H9 (cell line): ENCODE data around the gene WSCD1. TPM values are rescaled to one million over a fixed set of nuclear protein-coding genes. Genes with fewer than 3 reads are reported as not detected.

Source experiments
- DNase-seq: peaks from one replicate; pipeline ENCODE4 v3.0.0-alpha.2; 2017
- H2AFZ ChIP-seq: one replicate; pipeline ENCODE4 v1.6.1; 2013; ENCODE audit warnings: mild to moderate bottlenecking, low read length, control low read depth, moderate library complexity
- H2AK5ac ChIP-seq: 2 replicates; pipeline ENCODE4 v1.6.1; 2013; ENCODE audit warnings: low read length, control low read depth, mixed read lengths; ENCODE audit not compliant: insufficient read length
- H2BK120ac ChIP-seq: one replicate; pipeline ENCODE4 v1.6.1; 2013; ENCODE audit warnings: low read depth, mild to moderate bottlenecking, low read length, control low read depth, inconsistent platforms; ENCODE audit not compliant: poor library complexity, severe bottlenecking
- H2BK12ac ChIP-seq: 2 replicates; pipeline ENCODE4 v1.6.1; 2013; ENCODE audit warnings: low read length, control low read depth, mixed read lengths, low read depth; ENCODE audit not compliant: insufficient read length
- H2BK15ac ChIP-seq: 2 replicates; pipeline ENCODE4 v1.6.1; 2013; ENCODE audit warnings: low read depth, low read length, control low read depth
- H2BK20ac ChIP-seq: one replicate; pipeline ENCODE4 v1.6.1; 2013; ENCODE audit warnings: low read depth, mild to moderate bottlenecking, low read length, control low read depth, inconsistent platforms; ENCODE audit not compliant: poor library complexity, severe bottlenecking
- H2BK5ac ChIP-seq: 2 replicates; pipeline ENCODE4 v1.6.1; 2013; ENCODE audit warnings: low read length, control low read depth, mixed read lengths; ENCODE audit not compliant: insufficient read length
- H3K14ac ChIP-seq: 2 replicates; pipeline ENCODE4 v1.6.1; 2013; ENCODE audit warnings: low read length, control low read depth; ENCODE audit not compliant: insufficient read depth
- H3K18ac ChIP-seq: 2 replicates; pipeline ENCODE4 v1.6.1; 2013; ENCODE audit warnings: low read depth, mild to moderate bottlenecking, mixed read lengths, low read length, control low read depth; ENCODE audit not compliant: insufficient read length
- H3K23ac ChIP-seq: 2 replicates; pipeline ENCODE4 v1.6.1; 2013; ENCODE audit warnings: low read length, control low read depth, mixed read lengths, low read depth; ENCODE audit not compliant: insufficient read length
- H3K23me2 ChIP-seq: 2 replicates; pipeline ENCODE4 v1.6.1; 2013; ENCODE audit warnings: low read depth, mild to moderate bottlenecking, mixed read lengths, low read length, control low read depth; ENCODE audit not compliant: insufficient read length, poor library complexity, severe bottlenecking
- H3K27ac ChIP-seq: 2 replicates; pipeline ENCODE4 v1.5.1; 2013; ENCODE audit warnings: low read length, control low read depth, mixed read lengths, low read depth; ENCODE audit not compliant: insufficient read length
- H3K27me3 ChIP-seq: 2 replicates; pipeline ENCODE4 v1.6.1; 2013; ENCODE audit warnings: low read length, control low read depth, inconsistent platforms; ENCODE audit not compliant: insufficient read depth
- H3K4ac ChIP-seq: 2 replicates; pipeline ENCODE4 v1.6.1; 2013; ENCODE audit warnings: low read depth, mild to moderate bottlenecking, control low read depth, inconsistent platforms, low read length, moderate library complexity
- H3K4me1 ChIP-seq: 2 replicates; pipeline ENCODE4 v1.6.1; 2013; ENCODE audit warnings: low read length, control low read depth, inconsistent platforms; ENCODE audit not compliant: insufficient read depth
- H3K4me2 ChIP-seq: 2 replicates; pipeline ENCODE4 v1.6.1; 2013; ENCODE audit warnings: low read length, control low read depth, mixed read lengths; ENCODE audit not compliant: insufficient read length, insufficient read depth
- H3K56ac ChIP-seq: 2 replicates; pipeline ENCODE4 v1.6.1; 2013; ENCODE audit warnings: low read depth, mild to moderate bottlenecking, mixed read lengths, low read length, control low read depth; ENCODE audit not compliant: insufficient read length
- H3K79me1 ChIP-seq: 2 replicates; pipeline ENCODE4 v1.6.1; 2013; ENCODE audit warnings: low read depth, mild to moderate bottlenecking, moderate library complexity, low read length, control low read depth, inconsistent platforms; ENCODE audit not compliant: insufficient read depth, poor library complexity, severe bottlenecking
- H3K79me2 ChIP-seq: 2 replicates; pipeline ENCODE4 v1.6.1; 2013; ENCODE audit warnings: low read length, control low read depth, inconsistent platforms; ENCODE audit not compliant: insufficient read depth
- H3K9ac ChIP-seq: 2 replicates; pipeline ENCODE4 v1.6.1; 2013; ENCODE audit warnings: low read length, control low read depth, mixed read lengths; ENCODE audit not compliant: insufficient read length; ENCODE audit errors: extremely low read depth
- H3K9me3 ChIP-seq: one replicate; pipeline ENCODE4 v1.6.1; 2013; ENCODE audit warnings: low read depth, low read length, inconsistent platforms; ENCODE audit not compliant: control insufficient read depth
- H3T11ph ChIP-seq: one replicate; pipeline ENCODE4 v1.6.1; 2013; ENCODE audit warnings: mild to moderate bottlenecking, low read length, control low read depth, inconsistent platforms
- H4K20me1 ChIP-seq: one replicate; pipeline ENCODE4 v1.6.1; 2013; ENCODE audit not compliant: control insufficient read depth, insufficient read length, insufficient read depth
- H4K5ac ChIP-seq: 2 replicates; pipeline ENCODE4 v1.6.1; 2013; ENCODE audit warnings: low read depth, mild to moderate bottlenecking, mixed read lengths, low read length, control low read depth; ENCODE audit not compliant: insufficient read length
- H4K8ac ChIP-seq: replicated peaks from 2 replicates; pipeline ENCODE4 v1.6.1; 2013; ENCODE audit warnings: low read length, control low read depth, mixed read lengths, low read depth; ENCODE audit not compliant: insufficient read length
- H4K91ac ChIP-seq: 2 replicates; pipeline ENCODE4 v1.6.1; 2013; ENCODE audit warnings: low read depth, mild to moderate bottlenecking, moderate library complexity, mixed read lengths, low read length, control low read depth; ENCODE audit not compliant: insufficient read length
- H3K27ac Mint-ChIP-seq, 3 experiments: 2 replicates in 2 of 3; 3 replicates in 1 of 3; pipeline ENCODE4 v1.8.0; 2020 to 2021; ENCODE audit warnings: mixed read lengths in 3 of 3, mild to moderate bottlenecking in 1 of 3, moderate library complexity in 1 of 3
- H3K27me3 Mint-ChIP-seq: 2 replicates; pipeline ENCODE4 v1.8.0; 2021; ENCODE audit warnings: low read depth, mild to moderate bottlenecking, moderate library complexity, mixed read lengths
- H3K36me3 Mint-ChIP-seq, 3 experiments: 2 replicates in 2 of 3; 3 replicates in 1 of 3; pipeline ENCODE4 v1.8.0; 2020 to 2021; ENCODE audit warnings: low read depth in 3 of 3, mixed read lengths in 3 of 3; ENCODE audit not compliant: insufficient read depth in 1 of 3
- H3K4me1 Mint-ChIP-seq, 2 experiments: 2 replicates each; pipeline ENCODE4 v1.8.0; 2020; ENCODE audit warnings: mixed read lengths in 2 of 2
- H3K4me3 Mint-ChIP-seq, 2 experiments: 2 replicates in 1 of 2; 3 replicates in 1 of 2; pipeline ENCODE4 v1.8.0; 2020 to 2021; ENCODE audit warnings: mild to moderate bottlenecking in 2 of 2, mixed read lengths in 2 of 2, moderate library complexity in 1 of 2
- H3K9me3 Mint-ChIP-seq, 2 experiments: 2 replicates in 1 of 2; 3 replicates in 1 of 2; pipeline ENCODE4 v1.8.0; 2020; ENCODE audit warnings: mild to moderate bottlenecking in 2 of 2, mixed read lengths in 2 of 2, moderate library complexity in 1 of 2
- CTCF ChIP-seq: fragments of 200-600 bp; sonication (generic); conservative IDR thresholded peaks from 3 replicates; pipeline ENCODE4 v1.8.0; 2021; ENCODE audit warnings: antibody characterized with exemption, mild to moderate bottlenecking
- WGBS: extraction: QIAGEN DNeasy Blood & Tissue Kit; methylation state at CpG from one replicate; pipeline ENCODE4 v1.1.7; 2013; ENCODE audit warnings: missing lambda C conversion rate, low lambda C conversion rate, mixed read lengths; ENCODE audit not compliant: insufficient read length; ENCODE audit errors: extremely low coverage; 5-methylcytosine and 5-hydroxymethylcytosine counted together
- total RNA-seq: library from RNA; stranded (reverse); gene quantifications from 2 replicates; pipeline ENCODE4 v1.2.1, GENCODE V29; 2021

The WSCD1 gene
- total RNA-seq, 1 experiment from 2014 or later, result 33.6 TPM

GRCh38 chr17:6079960-6080359 lies 9.8 kb downstream of the WSCD1 start:
- Histone ChIP-seq H2BK15ac (no peak overlapping the region), H2BK5ac (no peak overlapping the region), H3K9me3 (no peaks in the 10 kb centered on the region), H3K23me2 (no peaks in the 10 kb centered on the region), H3K56ac (no peak overlapping the region), H2BK120ac (no peak overlapping the region), H3K27me3 (no peaks in the 10 kb centered on the region), H3K18ac (no peak overlapping the region), H2BK20ac (no peak overlapping the region), H4K5ac (no peak overlapping the region), H3K4me2 (no peak overlapping the region), H3K4me1 (no peaks in the 10 kb centered on the region), H3K79me2 (no peaks in the 10 kb centered on the region; the same call in 1 of the 2 replicates), H3K14ac (no peak overlapping the region), H3T11ph (no peak overlapping the region), H4K20me1 (no peaks in the 10 kb centered on the region), H4K8ac (no peak overlapping the region), H3K4ac (no peak overlapping the region), H3K27ac (no peak overlapping the region), H2AK5ac (no peak overlapping the region), H3K9ac (no peak overlapping the region), H2BK12ac (no peak overlapping the region), H2AFZ (no peak overlapping the region), H4K91ac (no peak overlapping the region), H3K23ac (no peak overlapping the region), H3K79me1 (peaks cover 2% of the 10 kb centered on the region)
- Mint-ChIP-seq H3K4me1 (peaks cover 53 to 55% of the 10 kb centered on the region in 2 experiments), H3K4me3 (no peak overlapping the region), H3K36me3 (peaks cover 7 to 8% (median 8%) of the 10 kb centered on the region in 3 experiments), H3K27me3 (no peaks in the 10 kb centered on the region; the same call in 1 of the 2 replicates), H3K9me3 (no peaks in the 10 kb centered on the region), H3K27ac (no peak overlapping the region; a peak in 1 of 7 replicates)
- no peak for TF ChIP-seq CTCF
- WGBS, result no CpG with 5 or more reads among the region's 2 CpGs
- no peak for DNase-seq
